Measurements from ENCODE around the gene ZNF805.
"Not testable (repeated sequence)": the region's sequence is repeated elsewhere in the genome, so short reads cannot be mapped to it uniquely, and the experiment has no call there.

ZNF805 gene

GRCh38 chr19:57249329-57249728 lies 8.9 kb downstream of the ZNF805 start:
- H3K4me3 ChIP-seq (ENCODE audit: low read depth, low read length), result no peak overlapping the region
- peaks cover 50% of the 10 kb centered on the region for H3K36me3 ChIP-seq
- TF ChIP-seq CTCF (IDR thresholded peaks at IDR 0.05; ENCODE audit: low read depth, low read length), result no peak
- DNase-seq, result no peak
- no peaks in the 10 kb centered on the region for H3K9me3 ChIP-seq (ENCODE audit: severe bottlenecking)
- H3K27me3 ChIP-seq (ENCODE audit: insufficient read depth, low read depth, severe bottlenecking), result no peaks in the 10 kb centered on the region
- H3K27ac ChIP-seq, result no peak overlapping the region

- H3K27ac ChIP-seq; H3K27me3 ChIP-seq (ENCODE audit: insufficient read depth, low read depth, severe bottlenecking); DNase-seq; H3K4me3 ChIP-seq (ENCODE audit: low read depth, low read length); H3K9me3 ChIP-seq (ENCODE audit: severe bottlenecking): not testable (repeated sequence)
- peaks cover 39% of the 10 kb centered on the region for H3K36me3 ChIP-seq
Observed at GRCh38 chr19:57253767-57254166, 13.3 kb downstream of the ZNF805 start.

- peaks cover 6% of the 10 kb centered on the region for H3K36me3 ChIP-seq
- TF ChIP-seq CTCF (IDR thresholded peaks at IDR 0.05; ENCODE audit: low read depth, low read length), result no peak
- H3K4me3 ChIP-seq (ENCODE audit: low read depth, low read length), result no peak overlapping the region
- no peak overlapping the region for H3K27ac ChIP-seq
- H3K9me3 ChIP-seq (ENCODE audit: severe bottlenecking), result no peaks in the 10 kb centered on the region
- DNase-seq, result no peak
- no peaks in the 10 kb centered on the region for H3K27me3 ChIP-seq (ENCODE audit: insufficient read depth, low read depth, severe bottlenecking)
Observed at GRCh38 chr19:57262044-57262443, 21.6 kb downstream of the ZNF805 start.

- Histone ChIP-seq H3K9me3 (ENCODE audit: severe bottlenecking) (no peaks in the 10 kb centered on the region), H3K36me3 (peaks cover 6% of the 10 kb centered on the region), H3K27me3 (ENCODE audit: insufficient read depth, low read depth, severe bottlenecking) (no peaks in the 10 kb centered on the region), H3K27ac (no peak overlapping the region), H3K4me3 (ENCODE audit: low read depth, low read length) (no peak overlapping the region)
- no peak for TF ChIP-seq CTCF (IDR thresholded peaks at IDR 0.05; ENCODE audit: low read depth, low read length)
- DNase-seq, result no peak
Observed at GRCh38 chr19:57263244-57263741, 22.9 kb downstream of the ZNF805 start.

- no peaks in the 10 kb centered on the region for H3K27me3 ChIP-seq (ENCODE audit: insufficient read depth, low read depth, severe bottlenecking)
- no peak for DNase-seq
- no peak overlapping the region for H3K4me3 ChIP-seq (ENCODE audit: low read depth, low read length)
- peaks cover under 1% of the 10 kb centered on the region; the same call in 1 of the 2 replicates for H3K36me3 ChIP-seq
- TF ChIP-seq CTCF (IDR thresholded peaks at IDR 0.05; ENCODE audit: low read depth, low read length), result no peak
- no peaks in the 10 kb centered on the region for H3K9me3 ChIP-seq (ENCODE audit: severe bottlenecking)
- H3K27ac ChIP-seq, result no peak overlapping the region
Observed at GRCh38 chr19:57267291-57267690, 26.9 kb downstream of the ZNF805 start.

GRCh38 chr19:57269515-57270250 lies 29.3 kb downstream of the ZNF805 start:
- no peaks in the 10 kb centered on the region for H3K36me3 ChIP-seq
- H3K27ac ChIP-seq, result no peak overlapping the region
- no peaks in the 10 kb centered on the region for H3K9me3 ChIP-seq (ENCODE audit: severe bottlenecking)
- TF ChIP-seq CTCF (IDR thresholded peaks at IDR 0.05; ENCODE audit: low read depth, low read length), result no peak
- no peak for DNase-seq
- H3K4me3 ChIP-seq (ENCODE audit: low read depth, low read length), result no peak overlapping the region
- H3K27me3 ChIP-seq (ENCODE audit: insufficient read depth, low read depth, severe bottlenecking), result no peaks in the 10 kb centered on the region
